Right lobe of liver (tissue), 6 donors: Measurements from ENCODE around the gene ANO7. TPM values are rescaled to one million over a fixed set of nuclear protein-coding genes. Genes with fewer than 3 reads are reported as not detected.

Experiments
- ATAC-seq, 4 donors: fragments of 200-7000 bp; cut with Tn5 transposase; one replicate each; pipeline ENCODE4 v1.9.1; 2020; ENCODE audit warnings: mild to moderate bottlenecking in 4 of 4, moderate library complexity in 4 of 4
- DNase-seq, 3 donors: peaks; one replicate each; pipeline ENCODE4 v3.0.0-alpha.2; 2020
- H3K27ac ChIP-seq, 3 donors: fragments of 200-600 bp; one replicate each; pipeline ENCODE4 v1.8.0; 2022
- H3K27me3 ChIP-seq, 2 donors: fragments of 200-600 bp; one replicate each; pipeline ENCODE4 v1.8.0; 2022
- H3K36me3 ChIP-seq, 4 donors: fragments of 200-600 bp; sonication (generic) in 1 of 4; one replicate each; pipeline versions ENCODE4 v1.5.1 to v1.8.0; 2017 to 2022; ENCODE audit warnings: control low read depth in 1 of 4
- H3K4me1 ChIP-seq, 4 donors: fragments of 200-600 bp; sonication (generic) in 1 of 4; one replicate each; pipeline versions ENCODE4 v1.5.1 to v1.8.0; 2017 to 2022; ENCODE audit warnings: control low read depth in 1 of 4
- H3K4me3 ChIP-seq, 3 donors: fragments of 200-600 bp; one replicate each; pipeline ENCODE4 v1.8.0; 2022
- H3K9me3 ChIP-seq, 4 donors: fragments of 200-600 bp; sonication (generic) in 1 of 4; one replicate each; pipeline versions ENCODE4 v1.5.1 to v1.8.0; 2017 to 2022; ENCODE audit warnings: control low read depth in 1 of 4
- POLR2A ChIP-seq: fragments of 450-650 bp; IDR thresholded peaks from one replicate; pipeline ENCODE4 v1.6.1; 2017; ENCODE audit warnings: antibody characterized with exemption, mild to moderate bottlenecking
- WGBS: methylation state at CpG from one replicate; pipeline ENCODE4 v1.1.6; 2018; ENCODE audit warnings: low coverage, low lambda C conversion rate; ENCODE audit not compliant: insufficient coverage; ENCODE audit errors: missing lambda C conversion rate; 5-methylcytosine and 5-hydroxymethylcytosine counted together
- intact Hi-C, 2 donors: fragments of 100-400 bp; cut with DNase I; formaldehyde crosslinking; loops; one replicate each; pipeline versions ENCODE4 v1.11.2 to v1.14.1; 2022
- total RNA-seq, 6 experiments: library from RNA; depleted of rRNA in 2 of 6; stranded (reverse); fragments of >200 nt in 2 of 6; fragmentation: NEBNext Ultra II Directional in 3 of 6; extraction: Animal tissue kit (Norgen Biotek cat#: 25700) in 3 of 6; gene quantifications; one replicate each; pipeline versions ENCODE4 v1.1.0 to v1.2.4, GENCODE V29; 2016 to 2023
- TF ChIP-seq, protein P1 (sequence below), 4 donors: fragments of 200-600 bp in 3 of 4; fragments of 450-650 bp in 1 of 4; IDR thresholded peaks; one replicate each; pipeline versions ENCODE4 v1.5.1 to v1.8.0; 2016 to 2022; ENCODE audit warnings: antibody characterized with exemption in 4 of 4, mild to moderate bottlenecking in 2 of 4
- donor health status: DM: no; HTN: yes; CAD: no.
- donor health status: DM: no; HTN: no; CAD: no.
- donor health status: DM: no; HTN: no; CAD: no.
- donor health status: DM: no; HTN: yes; CAD: no.
- donor health status: DM: no; HTN: yes; CAD: no.

The ANO7 gene
- total RNA-seq, 6 experiments from 2014 or later = 0.61 to 2.4 (median 0.97) TPM

GRCh38 chr2:241228860-241229516 lies 40.5 kb downstream of the ANO7 start:
- WGBS = 39% methylated on average over 4 of the region's 20 CpGs
- peaks cover 13 to 74% (median 42%) of the 10 kb centered on the region in 4 donors for H3K36me3 ChIP-seq
- ATAC-seq (peak in 1 of 4 donors; percentile 3), DNase-seq (peak in 1 of 3 donors; percentile 50)
- peaks cover 0 to 5% (median 1%) of the 10 kb centered on the region in 4 donors for H3K4me1 ChIP-seq
- TF ChIP-seq, protein P1, sequence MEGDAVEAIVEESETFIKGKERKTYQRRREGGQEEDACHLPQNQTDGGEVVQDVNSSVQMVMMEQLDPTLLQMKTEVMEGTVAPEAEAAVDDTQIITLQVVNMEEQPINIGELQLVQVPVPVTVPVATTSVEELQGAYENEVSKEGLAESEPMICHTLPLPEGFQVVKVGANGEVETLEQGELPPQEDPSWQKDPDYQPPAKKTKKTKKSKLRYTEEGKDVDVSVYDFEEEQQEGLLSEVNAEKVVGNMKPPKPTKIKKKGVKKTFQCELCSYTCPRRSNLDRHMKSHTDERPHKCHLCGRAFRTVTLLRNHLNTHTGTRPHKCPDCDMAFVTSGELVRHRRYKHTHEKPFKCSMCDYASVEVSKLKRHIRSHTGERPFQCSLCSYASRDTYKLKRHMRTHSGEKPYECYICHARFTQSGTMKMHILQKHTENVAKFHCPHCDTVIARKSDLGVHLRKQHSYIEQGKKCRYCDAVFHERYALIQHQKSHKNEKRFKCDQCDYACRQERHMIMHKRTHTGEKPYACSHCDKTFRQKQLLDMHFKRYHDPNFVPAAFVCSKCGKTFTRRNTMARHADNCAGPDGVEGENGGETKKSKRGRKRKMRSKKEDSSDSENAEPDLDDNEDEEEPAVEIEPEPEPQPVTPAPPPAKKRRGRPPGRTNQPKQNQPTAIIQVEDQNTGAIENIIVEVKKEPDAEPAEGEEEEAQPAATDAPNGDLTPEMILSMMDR (IDR thresholded peaks at IDR 0.05) = no peak
- no peak for TF ChIP-seq POLR2A
- no peak overlapping the region for H3K4me3 ChIP-seq
- no peak overlapping the region for H3K27ac ChIP-seq
- H3K9me3 ChIP-seq = no peaks in the 10 kb centered on the region
- H3K27me3 ChIP-seq = no peaks in the 10 kb centered on the region
- intact Hi-C loops = no loop called here

DNA sequence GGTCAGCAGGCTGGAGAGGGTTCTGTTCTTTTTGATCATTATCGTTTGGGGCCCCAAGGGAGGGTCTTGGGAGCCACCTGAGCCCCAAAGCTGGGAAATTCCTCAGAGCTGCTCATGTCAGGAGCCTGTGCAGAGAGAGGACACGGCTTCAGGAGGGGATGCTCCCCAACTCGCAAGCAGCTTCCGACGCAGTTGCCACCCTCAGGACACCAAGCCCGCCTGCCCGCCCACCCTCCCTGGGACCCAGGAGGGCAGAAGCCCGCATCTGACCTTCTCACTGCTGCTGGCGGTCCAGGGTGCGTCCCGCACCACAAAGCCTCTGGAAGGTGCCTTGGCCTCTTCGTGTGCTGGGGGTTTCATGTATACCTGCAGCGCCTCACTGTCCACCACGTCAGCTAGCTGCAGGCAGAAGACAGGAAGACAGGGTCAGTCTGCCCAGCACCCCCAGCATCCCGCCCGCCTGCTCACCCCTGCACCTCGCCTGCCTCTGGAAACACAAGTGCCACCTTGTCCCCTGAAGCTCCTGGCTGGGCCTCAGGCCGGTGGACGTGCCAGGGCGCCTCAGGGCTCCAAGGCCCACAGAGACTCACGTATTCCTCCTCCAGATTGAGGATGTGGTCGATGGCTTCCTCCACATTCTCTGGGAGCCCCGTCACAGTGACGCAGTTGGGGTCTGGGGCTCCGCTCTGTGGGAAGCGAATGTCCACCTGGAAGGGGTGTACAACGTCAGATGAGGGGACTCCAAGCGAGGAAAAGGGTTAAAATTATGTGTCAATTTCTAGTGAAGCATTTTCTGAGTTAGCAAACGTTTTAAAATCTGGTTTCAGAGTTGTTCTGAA lies 41.3 kb downstream of the ANO7 start:
- TF ChIP-seq, protein P1 (IDR thresholded peaks at IDR 0.05) = no peak
- TF ChIP-seq POLR2A = no peak
- Histone ChIP-seq H3K27me3 (no peaks in the 10 kb centered on the region), H3K4me3 (no peak overlapping the region), H3K9me3 (no peaks in the 10 kb centered on the region), H3K36me3 (peaks cover 17 to 82% (median 48%) of the 10 kb centered on the region in 4 donors), H3K27ac (no peak overlapping the region), H3K4me1 (no peaks in the 10 kb centered on the region)
- WGBS = 94% methylated on average over 3 of the region's 29 CpGs
- peak in 1 of 3 donors; percentile 50 for DNase-seq
- intact Hi-C loops = no loop called here
- no peak for ATAC-seq

- intact Hi-C loops = no loop called here
- H3K9me3 ChIP-seq = no peaks in the 10 kb centered on the region
- no peak for ATAC-seq
- TF ChIP-seq, protein P1 (IDR thresholded peaks at IDR 0.05) = no peak
- no peak for TF ChIP-seq POLR2A
- no peak overlapping the region for H3K27ac ChIP-seq
- no peaks in the 10 kb centered on the region for H3K4me1 ChIP-seq
- peaks cover 17 to 88% (median 52%) of the 10 kb centered on the region in 4 donors for H3K36me3 ChIP-seq
- WGBS = 97% methylated on average over 7 of the region's 19 CpGs
- DNase-seq = peak in 1 of 3 donors; percentile 36
- no peak overlapping the region for H3K4me3 ChIP-seq
- no peaks in the 10 kb centered on the region for H3K27me3 ChIP-seq
Observed at GRCh38 chr2:241230435-241230834, 42.0 kb downstream of the ANO7 start.

DNA sequence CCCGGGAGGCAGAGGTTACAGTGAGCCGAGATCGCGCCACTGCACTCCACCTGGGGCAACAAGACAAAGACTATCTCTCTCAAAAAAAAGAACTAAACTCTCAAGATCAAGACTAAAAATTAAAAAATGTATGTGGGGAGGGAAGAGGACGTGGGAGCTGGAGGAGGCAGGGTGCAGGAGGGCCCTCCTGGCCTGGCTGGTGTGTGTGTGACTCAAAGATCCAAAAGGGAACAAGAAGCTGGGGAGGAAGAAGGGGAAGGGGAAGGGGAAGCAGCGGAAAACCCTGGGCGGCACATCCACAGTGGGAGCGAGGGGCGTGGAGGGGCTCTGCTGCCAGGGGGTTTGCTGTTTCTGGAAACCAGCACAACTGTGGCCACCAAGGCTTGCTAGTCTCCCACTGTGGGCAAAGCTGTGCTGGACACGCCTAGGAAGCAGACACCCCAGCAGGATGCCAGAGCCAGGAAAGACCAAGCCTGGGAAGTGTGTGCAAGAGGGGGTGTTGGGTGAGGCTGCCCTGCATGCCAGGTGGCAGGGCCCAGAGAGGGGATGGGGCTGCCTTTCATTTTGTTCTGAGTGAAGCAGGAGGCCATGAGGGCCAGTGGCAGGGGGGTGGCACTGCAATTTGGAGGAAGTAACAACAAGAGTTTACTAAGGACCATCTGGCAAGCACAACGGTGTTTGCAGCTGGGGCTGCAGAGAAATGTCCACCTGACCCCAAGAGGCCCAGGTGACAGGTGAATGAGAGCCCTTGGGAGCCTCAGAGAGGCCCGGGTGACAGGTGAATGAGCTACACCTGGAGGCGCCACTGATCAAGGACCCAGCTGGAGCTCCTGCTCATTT lies 44.5 kb downstream of the ANO7 start:
- intact Hi-C loops = no loop called here
- no peak overlapping the region for H3K4me3 ChIP-seq
- H3K9me3 ChIP-seq = no peaks in the 10 kb centered on the region
- 75% methylated on average over 4 of the region's 13 CpGs for WGBS
- DNase-seq (peak in 2 of 3 donors; percentile 9 to 40), ATAC-seq (no peak)
- H3K27ac ChIP-seq = no peak overlapping the region
- H3K4me1 ChIP-seq = no peaks in the 10 kb centered on the region
- peaks cover 26 to 100% (median 62%) of the 10 kb centered on the region in 4 donors for H3K36me3 ChIP-seq
- H3K27me3 ChIP-seq = no peaks in the 10 kb centered on the region
- no peak for TF ChIP-seq POLR2A
- TF ChIP-seq, protein P1 (IDR thresholded peaks at IDR 0.05) = no peak
